ENCODE results near the gene IFI35. TPM values are rescaled to one million over a fixed set of nuclear protein-coding genes. Genes with fewer than 3 reads are reported as not detected.

IFI35 gene
- polyA plus RNA-seq, 1 of the 3 experiments (the other 2 are of a cell fraction), result 17.6 TPM

GRCh38 chr17:42964161-42964932, 42.2 kb upstream of the IFI35 start, which contains the start of gene AARSD1 (continued):
- no peak for TF ChIP-seq RFX5 (IDR thresholded peaks at IDR 0.05; ENCODE audit: low read length)
- TF ChIP-seq RCOR1 (IDR thresholded peaks at IDR 0.05; ENCODE audit: low read length), result no peak
- TF ChIP-seq FOSL2 (IDR thresholded peaks at IDR 0.05; ENCODE audit: borderline replicate concordance, low read depth), result no peak
- TF ChIP-seq REST (IDR thresholded peaks at IDR 0.05; ENCODE audit: low read depth, low read length), result 0 out of 2 replicates have a peak, but pooled peaks have one; percentile 28
- peak; percentile 23; the same call in 1 of the 2 replicates for TF ChIP-seq PBX3 (IDR thresholded peaks at IDR 0.05)

- no peak overlapping the region for H2AFZ ChIP-seq (ENCODE audit: low read depth)
- H3K27ac ChIP-seq (ENCODE audit: low read depth in 2 of 2, low read length in 1 of 2), result no peak overlapping the region
- peaks cover 11% of the 10 kb centered on the region for H3K79me2 ChIP-seq (ENCODE audit: insufficient read depth)
- H3K9me2 ChIP-seq, result no peaks in the 10 kb centered on the region
- H3K4me3 ChIP-seq (ENCODE audit: low read depth in 2 of 2, low read length in 1 of 2), result no peak overlapping the region
- H3K4me1 ChIP-seq (ENCODE audit: control insufficient read depth in 1 of 2, insufficient read depth in 2 of 2, low read depth in 1 of 2, low read length in 1 of 2), result peaks cover 0 to 4% of the 10 kb centered on the region in 2 experiments; a peak in 2 of 4 replicates
- H3K27me3 ChIP-seq (ENCODE audit: insufficient read depth), result no peaks in the 10 kb centered on the region
- H3F3A ChIP-seq (replicated peaks; ENCODE audit: insufficient read depth), result peaks cover 19% of the 10 kb centered on the region
- WGBS (ENCODE audit: low lambda C conversion rate), result 88% methylated on average over 1 of the region's 1 CpG
- no peaks in the 10 kb centered on the region for H3K36me3 ChIP-seq (replicated peaks in 1 of 2; ENCODE audit: control insufficient read depth in 1 of 2, insufficient read depth in 2 of 2, low read length in 1 of 2)
- no peak overlapping the region for H3K4me2 ChIP-seq
- ChIA-PET POLR2A (interaction anchor here (0.5 to 0.9 kb wide), 2 partner anchors 30 to 134 kb away, joined by 3 to 4 read pairs; no protein-coding TSS in a partner anchor), CTCF (interaction anchor here (0.8 to 1.0 kb wide), 2 partner anchors 10 to 148 kb away, joined by 3 read pairs; no protein-coding TSS in a partner anchor)
- TF ChIP-seq FOSL2 (IDR thresholded peaks at IDR 0.05; ENCODE audit: borderline replicate concordance, low read depth) (no peak), USF1 (IDR thresholded peaks at IDR 0.05; ENCODE audit: borderline replicate concordance, low read depth) (no peak), NRF1 (IDR thresholded peaks at IDR 0.05; ENCODE audit: low read depth, low read length) (no peak), RXRA (IDR thresholded peaks at IDR 0.05; ENCODE audit: borderline replicate concordance, low read depth) (no peak), CTCF (IDR thresholded peaks at IDR 0.05) (no peak), SMC3 (IDR thresholded peaks at IDR 0.05; ENCODE audit: low read depth, low read length) (no peak), IRF3 (IDR thresholded peaks at IDR 0.05; ENCODE audit: low read depth, low read length) (no peak), ELF1 (IDR thresholded peaks at IDR 0.05) (no peak)
- no peaks in the 10 kb centered on the region for H3K9me3 ChIP-seq
- H4K20me1 ChIP-seq (ENCODE audit: insufficient read depth), result no peaks in the 10 kb centered on the region
- H3K9ac ChIP-seq, result no peak overlapping the region
- DNase-seq, result no peak
Observed at GRCh38 chr17:42967925-42968324, 38.7 kb upstream of the IFI35 start.

Data from SK-N-SH (cell line).